Measurements from ENCODE around the gene RAE1. TPM values are rescaled to one million over a fixed set of nuclear protein-coding genes. Genes with fewer than 3 reads are reported as not detected.

Gene RAE1
- total and polyA plus RNA-seq, 2 of the 8 experiments (the other 6 are each of a cell fraction or from before 2014, with no cell fraction given), result 35.9 to 44.9 TPM

DNA sequence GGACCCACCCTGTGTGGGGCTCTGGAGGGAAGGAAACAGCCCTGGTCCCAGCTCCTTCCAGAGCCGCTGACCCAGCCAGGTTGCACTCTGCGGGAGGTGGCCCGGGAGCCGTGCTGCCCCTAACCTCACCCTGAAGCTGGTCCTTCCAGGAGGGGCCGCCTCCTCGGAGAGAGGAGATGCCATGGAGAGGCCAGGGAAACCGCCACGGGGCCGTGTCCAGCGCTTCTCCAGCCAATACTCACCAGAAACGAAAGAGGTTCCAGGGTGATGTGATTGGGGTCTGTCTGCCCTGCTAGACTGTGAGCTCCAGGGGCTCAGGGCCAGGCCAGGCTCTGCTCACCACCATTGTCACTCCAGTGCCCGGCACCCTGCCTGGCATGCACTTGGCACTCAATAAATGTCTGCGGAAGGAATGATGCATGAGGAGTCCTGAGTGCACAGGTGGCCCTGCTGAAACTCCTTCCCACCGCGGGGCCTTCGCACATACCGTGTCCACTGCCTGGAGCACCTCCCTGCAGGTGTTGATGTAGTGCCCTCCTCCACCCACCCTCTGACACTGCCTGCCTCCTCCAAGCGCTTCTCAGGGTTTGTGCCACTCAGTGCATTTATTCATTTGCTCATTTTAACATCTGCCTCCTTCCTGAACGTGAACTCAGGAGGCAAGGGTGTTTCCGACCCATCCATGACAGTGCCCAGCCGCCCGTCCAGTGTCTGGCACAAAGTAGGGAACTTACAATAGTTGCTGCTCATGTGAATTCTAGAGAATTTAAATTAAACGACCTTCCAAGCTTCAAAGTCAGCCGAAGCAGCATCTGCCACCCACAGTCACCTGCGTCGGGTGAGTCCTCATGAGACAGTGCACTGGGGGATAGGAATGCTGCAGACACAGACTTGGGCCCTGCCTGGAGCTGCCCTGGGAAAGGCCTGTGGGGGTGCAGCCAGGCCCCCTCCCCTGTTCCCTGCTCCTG is 70.5 kb downstream of the RAE1 start:
- FAIRE-seq, result no peak
- H2AK5ac ChIP-seq (ENCODE audit: low read depth, low read length), result no peak overlapping the region
- no peak overlapping the region for H3K4ac ChIP-seq (replicated peaks; ENCODE audit: insufficient read length, low read depth, low read length)
- H3K4me2 ChIP-seq (ENCODE audit: insufficient read depth in 1 of 2, low read depth in 2 of 2, low read length in 2 of 2), result no peak overlapping the region
- no peak for DNase-seq (ENCODE audit: low read depth in 1 of 2, low spot score in 2 of 2)
- H4K5ac ChIP-seq (ENCODE audit: insufficient read length, low read depth, low read length), result no peak overlapping the region
- CTCF ChIA-PET (ENCODE audit: partially characterized antibody), result interaction anchor here (1.1 to 2.5 kb wide), 5 partner anchors 8 to 41 kb away, joined by 3 to 9 read pairs (median 4); no protein-coding TSS in a partner anchor
- 0 out of 2 replicates have a peak overlapping the region, but pooled peaks have one; percentile 3 for H2AFZ ChIP-seq (ENCODE audit: low read length)
- no peak overlapping the region; the same call in 1 of the 2 replicates for H4K8ac ChIP-seq (ENCODE audit: extremely low read depth, insufficient read depth, low read length)
- no peak overlapping the region for H2BK15ac ChIP-seq (ENCODE audit: low read length)
- no peak overlapping the region for H3K14ac ChIP-seq (ENCODE audit: insufficient read length)
- peaks cover 5% of the 10 kb centered on the region; the same call in 1 of the 2 replicates for H3K23me2 ChIP-seq (ENCODE audit: low read depth, low read length)
- H4K20me1 ChIP-seq (replicated peaks in 1 of 2; ENCODE audit: control insufficient read depth in 1 of 2, insufficient read depth in 2 of 2, low read length in 2 of 2), result no peaks in the 10 kb centered on the region
- no peak overlapping the region for H3K18ac ChIP-seq (ENCODE audit: extremely low read depth, low read length)
- no peak overlapping the region for H3K4me3 ChIP-seq (ENCODE audit: extremely low read depth in 1 of 4, insufficient read depth in 2 of 4, low read depth in 3 of 4, low read length in 4 of 4)
- H3K36me3 ChIP-seq (ENCODE audit: control insufficient read depth in 2 of 4, insufficient read depth in 4 of 4, low read length in 3 of 4), result no peaks in the 10 kb centered on the region
- peaks cover 3% of the 10 kb centered on the region; the same call in 1 of the 2 replicates for H3K79me1 ChIP-seq (ENCODE audit: low read depth, low read length)
- no peak overlapping the region for H2BK20ac ChIP-seq (ENCODE audit: low read length)
- H3K23ac ChIP-seq (ENCODE audit: insufficient read length), result no peak overlapping the region
- POLR2A ChIA-PET (ENCODE audit: partially characterized antibody), result no interaction called here
- no peaks in the 10 kb centered on the region for H3K9me3 ChIP-seq (ENCODE audit: insufficient read depth in 2 of 2, low read depth in 1 of 2, low read length in 1 of 2)
- WGBS, 2 experiments (ENCODE audit: extremely low coverage in 1 of 2, insufficient coverage in 1 of 2, insufficient read length in 1 of 2, insufficient replicate concordance in 2 of 2, low coverage in 1 of 2, low lambda C conversion rate in 2 of 2, missing lambda C conversion rate in 1 of 2), result 92% methylated on average over 26 of the region's 26 CpGs; no CpG with 5 or more reads in 1 of the 2 experiments
- no peak overlapping the region for H2BK5ac ChIP-seq (ENCODE audit: low read depth, low read length)
- H3K27me3 ChIP-seq (replicated peaks in 1 of 4; ENCODE audit: control insufficient read depth in 3 of 4, extremely low read depth in 1 of 4, insufficient read depth in 3 of 4, low read length in 3 of 4), result no peaks in the 10 kb centered on the region
- H3K79me2 ChIP-seq (ENCODE audit: control insufficient read depth in 1 of 2, insufficient read depth in 2 of 2, low read length in 2 of 2), result no peaks in the 10 kb centered on the region
- H3K9ac ChIP-seq (replicated peaks in 1 of 4; ENCODE audit: extremely low read depth in 1 of 4, low read depth in 3 of 4, low read length in 3 of 4), result no peak overlapping the region
- no peak overlapping the region for H3K56ac ChIP-seq (replicated peaks; ENCODE audit: insufficient read length, low read depth, low read length)
- no peak overlapping the region for H3K27ac ChIP-seq (ENCODE audit: low read depth, low read length)
- H2BK120ac ChIP-seq (replicated peaks; ENCODE audit: low read depth, low read length), result no peak overlapping the region
- no peak overlapping the region for H4K91ac ChIP-seq (replicated peaks; ENCODE audit: insufficient read length, low read length)
- no peak overlapping the region for H2BK12ac ChIP-seq (ENCODE audit: low read depth, low read length)
- peaks cover 0 to 7% (median 5%) of the 10 kb centered on the region in 4 experiments; a peak in 5 of 7 replicates for H3K4me1 ChIP-seq (replicated peaks in 1 of 4; ENCODE audit: control insufficient read depth in 3 of 4, insufficient read depth in 4 of 4, low read length in 3 of 4)
- no peak for TF ChIP-seq JUN (IDR thresholded peaks at IDR 0.05; ENCODE audit: low read depth, low read length)
- TF ChIP-seq, protein P1, sequence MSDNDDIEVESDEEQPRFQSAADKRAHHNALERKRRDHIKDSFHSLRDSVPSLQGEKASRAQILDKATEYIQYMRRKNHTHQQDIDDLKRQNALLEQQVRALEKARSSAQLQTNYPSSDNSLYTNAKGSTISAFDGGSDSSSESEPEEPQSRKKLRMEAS (IDR thresholded peaks at IDR 0.05), result no peak
- no peak for TF ChIP-seq KDM1A (IDR thresholded peaks at IDR 0.05; ENCODE audit: borderline replicate concordance, low read length)
- TF ChIP-seq ASH2L (IDR thresholded peaks at IDR 0.05; ENCODE audit: low read length), result no peak
- no peak for TF ChIP-seq SP4 (IDR thresholded peaks at IDR 0.05; ENCODE audit: low read length)
- TF ChIP-seq NANOG (IDR thresholded peaks at IDR 0.05; ENCODE audit: insufficient read depth, low read depth, low read length, poor library complexity, severe bottlenecking), result no peak
- no peak for TF ChIP-seq RBBP5 (IDR thresholded peaks at IDR 0.05; ENCODE audit: borderline replicate concordance, low read depth, low read length)
- TF ChIP-seq SRF (IDR thresholded peaks at IDR 0.05; ENCODE audit: low read depth, low read length), result no peak
- TF ChIP-seq BRCA1 (IDR thresholded peaks at IDR 0.05; ENCODE audit: low read depth, low read length), result no peak
- TF ChIP-seq JUND (IDR thresholded peaks at IDR 0.05; ENCODE audit: low read length), result no peak
- TF ChIP-seq EZH2 (IDR thresholded peaks at IDR 0.05; ENCODE audit: low read depth, low read length, severe bottlenecking), result no peak
- no peak for TF ChIP-seq TAF1 (IDR thresholded peaks at IDR 0.05; ENCODE audit: low read depth, low read length)

Data from H1 (cell line).